22Rv1 (cell line): ENCODE measurements around the gene EPB41.

ENCODE experiments used
- H3K27ac ChIP-seq: fragments of 450-650 bp; 2 replicates; pipeline ENCODE4 v1.5.1; 2017
- CTCF ChIP-seq: fragments of 450-650 bp; IDR thresholded peaks from 2 replicates; pipeline ENCODE4 v1.5.1; 2017; ENCODE audit warnings: mild to moderate bottlenecking
- ZFX ChIP-seq: fragments of 450-650 bp; IDR thresholded peaks from 2 replicates; pipeline ENCODE4 v1.6.1; 2017; ENCODE audit warnings: antibody characterized with exemption, borderline replicate concordance

The EPB41 gene

GRCh38 chr1:28983509-28984310 is 69.3 kb downstream of the EPB41 start:
- TF ChIP-seq ZFX (no peak), CTCF (no peak)
- no peak overlapping the region for H3K27ac ChIP-seq

- no peak overlapping the region for H3K27ac ChIP-seq
- TF ChIP-seq CTCF (no peak), ZFX (no peak)
Observed at GRCh38 chr1:28984311-28984684, 69.9 kb downstream of the EPB41 start.

GRCh38 chr1:28985427-28985826 is 71.1 kb downstream of the EPB41 start:
- no peak for TF ChIP-seq ZFX
- no peak for TF ChIP-seq CTCF
- H3K27ac ChIP-seq: no peak overlapping the region

- TF ChIP-seq ZFX: no peak
- no peak for TF ChIP-seq CTCF
- no peak overlapping the region for H3K27ac ChIP-seq
Observed at GRCh38 chr1:28986306-28986910, 72.0 kb downstream of the EPB41 start.

GRCh38 chr1:29002792-29003191 is 88.4 kb downstream of the EPB41 start:
- TF ChIP-seq ZFX (no peak), CTCF (no peak)
- H3K27ac ChIP-seq: no peak overlapping the region

GRCh38 chr1:29004288-29004687 is 89.9 kb downstream of the EPB41 start:
- TF ChIP-seq ZFX (no peak), CTCF (no peak)
- H3K27ac ChIP-seq: no peak overlapping the region

GRCh38 chr1:29004798-29005197 is 90.4 kb downstream of the EPB41 start:
- TF ChIP-seq ZFX: no peak
- TF ChIP-seq CTCF: no peak
- no peak overlapping the region for H3K27ac ChIP-seq
